ENCODE results near the gene LTBP3.

DNA sequence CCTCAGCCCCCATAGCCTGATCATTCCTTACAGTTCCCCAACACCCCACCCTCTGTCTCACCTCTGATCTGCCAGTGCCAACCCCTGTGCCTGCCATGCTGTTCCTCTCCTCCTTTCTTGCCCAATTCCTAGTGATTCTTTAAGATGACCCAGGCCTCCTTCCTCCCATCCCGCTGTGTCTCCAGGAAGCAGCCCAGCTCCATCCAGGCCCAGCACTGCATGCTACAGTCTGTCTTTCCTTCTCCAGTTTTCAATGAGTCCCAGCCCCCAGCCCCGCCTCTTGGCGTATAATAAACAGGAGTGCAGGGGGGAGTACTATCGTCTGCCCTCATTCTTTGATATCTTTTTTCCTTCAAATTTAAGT, 12.3 kb downstream of the LTBP3 start:
- TF ChIP-seq, protein P1, sequence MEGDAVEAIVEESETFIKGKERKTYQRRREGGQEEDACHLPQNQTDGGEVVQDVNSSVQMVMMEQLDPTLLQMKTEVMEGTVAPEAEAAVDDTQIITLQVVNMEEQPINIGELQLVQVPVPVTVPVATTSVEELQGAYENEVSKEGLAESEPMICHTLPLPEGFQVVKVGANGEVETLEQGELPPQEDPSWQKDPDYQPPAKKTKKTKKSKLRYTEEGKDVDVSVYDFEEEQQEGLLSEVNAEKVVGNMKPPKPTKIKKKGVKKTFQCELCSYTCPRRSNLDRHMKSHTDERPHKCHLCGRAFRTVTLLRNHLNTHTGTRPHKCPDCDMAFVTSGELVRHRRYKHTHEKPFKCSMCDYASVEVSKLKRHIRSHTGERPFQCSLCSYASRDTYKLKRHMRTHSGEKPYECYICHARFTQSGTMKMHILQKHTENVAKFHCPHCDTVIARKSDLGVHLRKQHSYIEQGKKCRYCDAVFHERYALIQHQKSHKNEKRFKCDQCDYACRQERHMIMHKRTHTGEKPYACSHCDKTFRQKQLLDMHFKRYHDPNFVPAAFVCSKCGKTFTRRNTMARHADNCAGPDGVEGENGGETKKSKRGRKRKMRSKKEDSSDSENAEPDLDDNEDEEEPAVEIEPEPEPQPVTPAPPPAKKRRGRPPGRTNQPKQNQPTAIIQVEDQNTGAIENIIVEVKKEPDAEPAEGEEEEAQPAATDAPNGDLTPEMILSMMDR (conservative IDR thresholded peaks at IDR 0.05; ENCODE audit: low read depth, low read length) = no peak
- TF ChIP-seq EZH2 (IDR thresholded peaks at IDR 0.05; ENCODE audit: borderline replicate concordance, low read depth, low read length, poor library complexity, severe bottlenecking) = no peak
